Mammary epithelial cell (primary cell): Measurements from ENCODE around the gene TRPM1.

Experiments used
- CTCF ChIP-seq, 2 donors: IDR thresholded peaks in 1 of 2; conservative IDR thresholded peaks in 1 of 2; 2 replicates each; pipeline ENCODE4 v1.5.1; 2011 to 2012; ENCODE audit warnings: inconsistent platforms in 2 of 2, low read length in 2 of 2, mild to moderate bottlenecking in 2 of 2, control low read depth in 1 of 2, low read depth in 1 of 2; ENCODE audit not compliant: insufficient read depth in 1 of 2; ENCODE audit errors: extremely low read depth in 1 of 2
- EZH2 ChIP-seq: IDR thresholded peaks from 2 replicates; pipeline ENCODE4 v1.6.1; 2012; ENCODE audit warnings: low read length, inconsistent platforms, borderline replicate concordance

GRCh38 chr15:31130576-31131237, 29.2 kb upstream of the TRPM1 start:
- TF ChIP-seq EZH2 (no peak), CTCF (conservative IDR thresholded peaks at IDR 0.05 in 1 of 2, IDR thresholded peaks at IDR 0.05 in 1 of 2; ENCODE audit: extremely low read depth in 1 of 2, insufficient read depth in 1 of 2, low read depth in 1 of 2, low read length in 2 of 2) (no peak)
